GM21737 (cell line): ENCODE results near the gene AKAP6.
"Not testable (repeated sequence)": the region's sequence is repeated elsewhere in the genome, so short reads cannot be mapped to it uniquely, and the experiment has no call there.

ENCODE experiments used
- ATAC-seq: cut with Tn5 transposase; IDR thresholded peaks from one replicate; pipeline ENCODE4 v1.9.1; 2021; ENCODE audit warnings: mild to moderate bottlenecking, moderate library complexity; ENCODE audit not compliant: unreplicated experiment

Gene AKAP6

GRCh38 chr14:32438517-32438916 lies 109.4 kb downstream of the AKAP6 start:
- ATAC-seq: no peak

- no peak for ATAC-seq
Observed at GRCh38 chr14:32443890-32444661, 115.0 kb downstream of the AKAP6 start.

- no peak for ATAC-seq
Observed at GRCh38 chr14:32447371-32447770, 118.3 kb downstream of the AKAP6 start.

DNA sequence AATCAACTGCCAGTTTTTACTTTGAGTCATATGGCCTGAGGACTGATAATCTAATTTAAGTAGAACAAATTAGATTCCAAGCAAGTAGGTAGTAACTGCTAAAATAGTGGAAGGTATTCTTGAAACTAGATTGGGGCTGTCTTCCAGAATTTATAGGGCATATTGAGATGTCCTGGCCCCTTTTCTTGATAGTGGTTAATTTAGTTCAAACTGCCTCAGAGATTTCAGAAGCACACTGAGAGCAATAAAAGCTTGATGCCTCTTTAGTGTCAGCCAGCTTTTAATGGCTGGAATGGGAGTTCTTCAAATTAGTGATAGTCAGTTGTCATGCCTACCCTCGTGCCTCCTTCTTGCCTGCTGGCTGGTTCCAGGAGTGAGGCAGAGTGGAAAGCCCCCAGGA lies 120.5 kb downstream of the AKAP6 start:
- no peak for ATAC-seq

GRCh38 chr14:32450919-32451675 lies 122.0 kb downstream of the AKAP6 start:
- no peak for ATAC-seq

DNA sequence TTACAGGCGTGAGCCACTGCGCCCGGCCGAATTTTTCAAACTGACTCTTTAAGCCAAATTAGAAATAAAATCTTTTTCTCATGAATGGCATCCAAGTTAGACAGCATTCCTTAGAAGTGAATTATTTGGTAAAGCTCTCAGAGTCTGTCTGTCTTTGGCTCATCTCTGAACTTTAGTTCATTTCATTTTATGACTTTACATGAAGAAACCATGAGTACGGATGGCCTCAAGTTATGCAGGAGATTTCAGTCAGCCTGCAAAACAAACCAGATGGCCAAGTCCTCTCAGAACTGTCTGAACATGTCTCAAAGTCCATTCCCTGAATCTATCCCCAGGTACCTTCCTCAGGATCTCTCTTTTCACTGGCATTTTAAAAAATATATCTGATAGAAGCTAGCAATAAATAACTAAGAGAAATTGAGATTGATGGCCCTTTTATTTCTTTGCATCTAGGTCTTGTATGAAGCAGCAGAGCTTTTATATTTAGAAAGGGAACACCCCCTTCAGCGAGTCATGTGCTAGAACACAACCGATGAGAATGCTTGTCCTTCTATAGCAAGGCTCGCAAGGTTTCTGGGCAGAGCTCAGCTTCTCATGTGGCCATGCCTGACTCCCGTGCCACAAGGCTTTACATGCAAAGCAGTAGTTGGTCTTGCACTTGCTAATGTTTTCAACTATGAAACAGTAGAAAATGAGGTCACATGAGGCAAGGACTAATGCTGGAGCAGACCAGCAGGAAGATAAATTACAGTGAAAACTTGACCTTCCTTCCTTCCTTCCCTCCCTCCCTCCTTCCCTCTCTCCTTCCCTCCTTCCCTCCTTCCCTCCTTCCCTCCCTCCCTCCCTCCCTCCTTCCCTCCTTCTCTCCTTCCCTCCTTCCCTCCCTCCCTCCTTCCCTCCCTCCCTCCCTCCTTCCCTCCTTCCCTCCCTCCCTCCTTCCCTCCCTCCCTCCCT lies 125.0 kb downstream of the AKAP6 start:
- ATAC-seq: no peak

GRCh38 chr14:32457213-32457920 lies 128.3 kb downstream of the AKAP6 start:
- ATAC-seq: no peak

- ATAC-seq: no peak
Observed at GRCh38 chr14:32458720-32459119, 129.6 kb downstream of the AKAP6 start.

DNA sequence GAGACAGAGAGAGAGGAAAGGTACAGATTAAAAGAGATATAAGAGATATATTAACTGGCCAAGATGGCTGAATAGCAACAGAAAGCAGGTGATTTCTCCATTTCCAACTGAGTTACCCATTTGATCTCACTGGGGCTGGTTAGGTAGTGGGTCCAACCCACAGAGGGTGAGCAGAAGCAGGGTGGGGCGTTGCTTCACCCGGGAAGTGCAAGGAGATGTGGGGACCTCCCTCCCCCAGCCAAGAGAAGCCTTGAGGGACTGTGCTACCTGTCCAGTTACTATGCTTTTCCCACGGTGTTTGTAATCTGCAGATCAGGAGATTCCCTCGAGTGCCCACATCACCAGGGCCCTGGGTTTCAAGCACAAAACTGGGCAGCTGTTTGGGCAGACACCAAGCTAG lies 131.2 kb downstream of the AKAP6 start:
- ATAC-seq: no peak

DNA sequence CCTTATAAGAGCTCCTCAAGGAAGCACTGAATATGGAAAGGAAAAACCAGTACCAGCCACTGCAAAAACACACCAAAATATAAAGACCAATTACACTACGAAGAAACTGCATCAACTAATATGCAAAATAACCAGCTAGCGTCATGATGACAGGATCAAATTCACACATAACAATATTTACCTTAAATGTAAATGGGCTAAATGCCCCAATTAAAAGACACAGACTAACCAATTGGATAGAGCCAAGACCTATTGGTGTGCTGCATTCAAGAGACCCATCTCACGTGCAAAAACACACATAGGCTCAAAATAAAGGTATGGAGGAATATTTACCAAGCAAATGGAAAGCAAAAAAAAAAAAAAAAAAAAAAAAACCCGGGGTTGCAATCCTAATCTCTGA lies 133.5 kb downstream of the AKAP6 start:
- not testable (repeated sequence) for ATAC-seq

GRCh38 chr14:32468955-32469354 lies 139.9 kb downstream of the AKAP6 start:
- ATAC-seq: no peak

GRCh38 chr14:32469388-32470160 lies 140.5 kb downstream of the AKAP6 start:
- no peak for ATAC-seq

DNA sequence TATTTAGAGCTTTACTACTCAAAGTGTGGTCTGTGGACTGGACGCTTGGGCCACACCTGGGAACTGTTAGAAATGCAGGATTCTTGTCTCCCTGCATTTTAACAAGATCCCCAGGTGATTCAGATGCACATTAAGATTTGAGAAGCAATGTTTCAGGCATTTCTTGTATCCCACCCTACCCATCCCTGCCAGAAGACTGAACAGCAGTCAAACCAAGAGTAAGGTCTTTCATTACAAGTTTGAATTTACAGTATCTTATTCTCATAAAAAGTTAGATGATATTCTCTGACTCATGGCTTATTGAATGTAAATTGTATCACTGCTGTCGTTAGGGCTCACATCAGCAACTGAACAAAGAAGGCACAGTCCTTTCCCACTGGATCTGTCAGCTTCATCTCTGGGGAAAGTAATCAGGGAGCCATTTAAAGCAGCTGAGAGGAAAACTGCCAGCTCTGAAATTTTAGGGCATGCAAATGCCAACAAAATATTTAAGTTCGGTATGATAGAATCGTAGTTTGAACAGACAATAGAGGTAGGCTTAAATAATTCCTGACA lies 141.1 kb downstream of the AKAP6 start:
- ATAC-seq: no peak

GRCh38 chr14:32471181-32471580 lies 142.1 kb downstream of the AKAP6 start:
- ATAC-seq: no peak

DNA sequence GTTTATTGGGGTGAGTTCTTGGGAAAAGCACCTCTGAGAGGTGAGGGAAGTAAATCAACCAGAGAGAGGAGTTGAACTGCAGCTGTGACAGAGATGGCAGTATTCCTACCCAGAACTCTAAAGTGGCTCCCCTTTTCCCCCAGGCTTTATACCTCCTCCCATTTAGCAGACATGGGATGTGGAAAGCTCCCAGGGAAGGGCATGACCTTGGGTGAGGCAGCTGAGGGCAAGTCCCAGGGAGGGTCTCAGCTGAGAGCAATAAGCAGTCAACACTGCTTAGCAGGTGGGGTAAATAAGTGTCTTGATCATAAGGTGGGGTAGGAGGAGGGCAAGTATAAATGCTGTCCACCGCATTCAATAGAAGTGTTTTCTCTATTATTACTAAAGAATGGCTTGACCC lies 143.0 kb downstream of the AKAP6 start:
- ATAC-seq: no peak

- ATAC-seq: no peak
Observed at GRCh38 chr14:32472512-32473463, 143.7 kb downstream of the AKAP6 start.

DNA sequence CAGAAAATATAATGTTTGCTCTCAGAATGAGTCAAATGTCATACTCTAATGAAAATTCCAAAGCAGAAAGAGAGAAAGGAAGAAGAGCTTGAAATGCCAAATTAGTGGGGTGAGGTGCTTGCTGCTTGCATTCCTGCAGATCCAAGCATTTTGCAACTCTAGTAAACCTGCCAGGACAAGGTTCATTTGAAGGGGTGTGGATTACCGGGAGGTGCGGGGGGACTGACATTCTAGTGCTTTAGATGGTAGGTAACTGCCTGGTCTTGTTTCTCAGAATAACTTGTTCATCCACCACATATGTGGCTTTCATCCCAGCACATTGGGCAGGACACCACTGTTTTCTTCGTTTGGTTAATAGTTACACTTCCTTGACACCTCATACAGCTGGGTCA lies 144.4 kb downstream of the AKAP6 start:
- no peak for ATAC-seq

DNA sequence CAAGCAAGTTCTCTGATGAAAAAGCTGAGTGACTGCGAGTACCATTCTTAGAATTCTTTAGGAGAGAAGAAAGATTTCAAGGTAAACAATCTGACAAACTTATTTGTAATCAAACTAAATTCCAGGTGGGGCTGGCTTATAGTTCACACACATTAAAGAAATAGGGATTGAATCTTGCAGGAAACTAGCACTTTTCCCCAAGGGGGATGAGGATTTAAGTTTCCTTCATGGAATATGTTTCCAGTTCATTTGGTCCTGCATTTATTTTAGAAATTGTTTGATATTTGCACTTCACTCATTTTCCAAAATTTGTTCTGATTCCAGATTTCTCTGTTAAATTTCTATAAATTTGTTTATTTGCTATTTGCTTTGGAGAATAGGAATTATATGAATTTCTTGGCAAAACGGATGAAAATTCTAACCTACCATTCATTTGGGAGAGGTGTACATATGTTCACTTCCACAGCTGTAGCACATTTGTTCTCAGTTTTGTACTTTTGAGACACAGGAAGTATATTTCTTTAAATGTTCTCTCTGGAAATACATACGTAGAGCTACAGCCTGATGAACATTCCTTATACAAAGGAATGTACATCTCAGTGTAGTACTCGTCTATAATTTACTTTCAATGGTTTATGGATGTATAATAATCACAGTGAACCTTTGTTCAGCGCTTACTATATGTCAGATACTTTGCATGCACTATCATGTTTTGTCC lies 145.5 kb downstream of the AKAP6 start:
- ATAC-seq: no peak
